ENCODE measurements around the gene ALDH1A1.
A peak's percentile ranks its signal among the peaks of the same experiment; 100 is the strongest.
"Not testable (repeated sequence)": the region's sequence is repeated elsewhere in the genome, so short reads cannot be mapped to it uniquely, and the experiment has no call there.

The ALDH1A1 gene

GRCh38 chr9:72946821-72947220, 6.0 kb downstream of the ALDH1A1 start:
- H3K27ac ChIP-seq (ENCODE audit: low read depth, low read length) = peak overlapping the region; percentile 3
- no peaks in the 10 kb centered on the region for H3K9me3 ChIP-seq (ENCODE audit: control insufficient read depth in 5 of 5, low read length in 5 of 5)
- H3K4me3 ChIP-seq (ENCODE audit: low read depth in 1 of 5, low read length in 5 of 5) = no peak overlapping the region
- no peak overlapping the region for H3K9ac ChIP-seq (ENCODE audit: low read length in 5 of 5)
- no peaks in the 10 kb centered on the region for H3K27me3 ChIP-seq (ENCODE audit: control insufficient read depth in 5 of 5, insufficient read depth in 4 of 5, low read length in 5 of 5)
- H3K36me3 ChIP-seq (ENCODE audit: control insufficient read depth in 5 of 5, insufficient read depth in 5 of 5, low read length in 5 of 5) = no peaks in the 10 kb centered on the region
- H3K4me1 ChIP-seq (ENCODE audit: control insufficient read depth in 5 of 5, insufficient read depth in 5 of 5, low read length in 5 of 5) = peaks cover 0 to 44% (median 30%) of the 10 kb centered on the region in 5 donors

- Histone ChIP-seq H3K27ac (ENCODE audit: low read depth, low read length) (no peak overlapping the region), H3K9ac (ENCODE audit: low read length in 5 of 5) (no peak overlapping the region), H3K27me3 (ENCODE audit: control insufficient read depth in 5 of 5, insufficient read depth in 4 of 5, low read length in 5 of 5) (no peaks in the 10 kb centered on the region), H3K36me3 (ENCODE audit: control insufficient read depth in 5 of 5, insufficient read depth in 5 of 5, low read length in 5 of 5) (no peaks in the 10 kb centered on the region), H3K4me1 (ENCODE audit: control insufficient read depth in 5 of 5, insufficient read depth in 5 of 5, low read length in 5 of 5) (peaks cover 0 to 40% (median 25%) of the 10 kb centered on the region in 5 donors), H3K4me3 (ENCODE audit: low read depth in 1 of 5, low read length in 5 of 5) (no peak overlapping the region), H3K9me3 (ENCODE audit: control insufficient read depth in 5 of 5, low read length in 5 of 5) (no peaks in the 10 kb centered on the region)
Observed at GRCh38 chr9:72946318-72946717, 6.5 kb downstream of the ALDH1A1 start.

- Histone ChIP-seq H3K4me3 (ENCODE audit: low read depth in 1 of 5, low read length in 5 of 5) (no peak overlapping the region), H3K9me3 (ENCODE audit: control insufficient read depth in 5 of 5, low read length in 5 of 5) (no peaks in the 10 kb centered on the region), H3K36me3 (ENCODE audit: control insufficient read depth in 5 of 5, insufficient read depth in 5 of 5, low read length in 5 of 5) (peaks cover 0 to under 1% (median 0%) of the 10 kb centered on the region in 5 donors), H3K4me1 (ENCODE audit: control insufficient read depth in 5 of 5, insufficient read depth in 5 of 5, low read length in 5 of 5) (peaks cover 0 to 31% (median 17%) of the 10 kb centered on the region in 5 donors), H3K27ac (ENCODE audit: low read depth, low read length) (no peak overlapping the region), H3K9ac (ENCODE audit: low read length in 5 of 5) (peak overlapping the region in 1 of 5 donors; percentile 21), H3K27me3 (ENCODE audit: control insufficient read depth in 5 of 5, insufficient read depth in 4 of 5, low read length in 5 of 5) (no peaks in the 10 kb centered on the region)
Observed at GRCh38 chr9:72945391-72945790, 7.5 kb downstream of the ALDH1A1 start.

GRCh38 chr9:72943844-72944462, 8.9 kb downstream of the ALDH1A1 start:
- H3K9me3 ChIP-seq (ENCODE audit: control insufficient read depth in 5 of 5, low read length in 5 of 5) = no peaks in the 10 kb centered on the region
- peaks cover 0 to 20% (median 12%) of the 10 kb centered on the region in 5 donors for H3K4me1 ChIP-seq (ENCODE audit: control insufficient read depth in 5 of 5, insufficient read depth in 5 of 5, low read length in 5 of 5)
- H3K9ac ChIP-seq (ENCODE audit: low read length in 5 of 5) = no peak overlapping the region

GRCh38 chr9:72942451-72942850, 10.4 kb downstream of the ALDH1A1 start:
- no peak overlapping the region for H3K27ac ChIP-seq (ENCODE audit: low read depth, low read length)
- peaks cover 0 to 16% (median 4%) of the 10 kb centered on the region in 5 donors for H3K4me1 ChIP-seq (ENCODE audit: control insufficient read depth in 5 of 5, insufficient read depth in 5 of 5, low read length in 5 of 5)
- no peak overlapping the region for H3K9ac ChIP-seq (ENCODE audit: low read length in 5 of 5)
- no peak overlapping the region for H3K4me3 ChIP-seq (ENCODE audit: low read depth in 1 of 5, low read length in 5 of 5)
- no peaks in the 10 kb centered on the region for H3K27me3 ChIP-seq (ENCODE audit: control insufficient read depth in 5 of 5, insufficient read depth in 4 of 5, low read length in 5 of 5)
- H3K9me3 ChIP-seq (ENCODE audit: control insufficient read depth in 5 of 5, low read length in 5 of 5) = no peaks in the 10 kb centered on the region
- H3K36me3 ChIP-seq (ENCODE audit: control insufficient read depth in 5 of 5, insufficient read depth in 5 of 5, low read length in 5 of 5) = peaks cover 0 to 6% (median 0%) of the 10 kb centered on the region in 5 donors

More at GRCh38 chr9:72943844-72944462, 8.9 kb downstream of the ALDH1A1 start:
- Histone ChIP-seq H3K4me3 (ENCODE audit: low read depth in 1 of 5, low read length in 5 of 5) (no peak overlapping the region), H3K36me3 (ENCODE audit: control insufficient read depth in 5 of 5, insufficient read depth in 5 of 5, low read length in 5 of 5) (peaks cover 0 to 6% (median 0%) of the 10 kb centered on the region in 5 donors), H3K27me3 (ENCODE audit: control insufficient read depth in 5 of 5, insufficient read depth in 4 of 5, low read length in 5 of 5) (no peaks in the 10 kb centered on the region), H3K27ac (ENCODE audit: low read depth, low read length) (peak overlapping the region; percentile 24)

GRCh38 chr9:72939581-72939980, 13.3 kb downstream of the ALDH1A1 start:
- not testable (repeated sequence) for H3K36me3 ChIP-seq (ENCODE audit: control insufficient read depth in 5 of 5, insufficient read depth in 5 of 5, low read length in 5 of 5); H3K9ac ChIP-seq (ENCODE audit: low read length in 5 of 5); H3K4me3 ChIP-seq (ENCODE audit: low read depth in 1 of 5, low read length in 5 of 5); H3K9me3 ChIP-seq (ENCODE audit: control insufficient read depth in 5 of 5, low read length in 5 of 5); H3K27me3 ChIP-seq (ENCODE audit: control insufficient read depth in 5 of 5, insufficient read depth in 4 of 5, low read length in 5 of 5); H3K27ac ChIP-seq (ENCODE audit: low read depth, low read length)
- peaks cover 0 to 17% (median 4%) of the 10 kb centered on the region in 5 donors for H3K4me1 ChIP-seq (ENCODE audit: control insufficient read depth in 5 of 5, insufficient read depth in 5 of 5, low read length in 5 of 5)

- H3K4me3 ChIP-seq (ENCODE audit: low read depth in 1 of 5, low read length in 5 of 5) = no peak overlapping the region
- H3K27ac ChIP-seq (ENCODE audit: low read depth, low read length) = no peak overlapping the region
- peak overlapping the region in 1 of 5 donors; percentile 16 for H3K9ac ChIP-seq (ENCODE audit: low read length in 5 of 5)
- H3K4me1 ChIP-seq (ENCODE audit: control insufficient read depth in 5 of 5, insufficient read depth in 5 of 5, low read length in 5 of 5) = peaks cover 0 to 11% (median 0%) of the 10 kb centered on the region in 5 donors
- H3K27me3 ChIP-seq (ENCODE audit: control insufficient read depth in 5 of 5, insufficient read depth in 4 of 5, low read length in 5 of 5) = no peaks in the 10 kb centered on the region
- H3K36me3 ChIP-seq (ENCODE audit: control insufficient read depth in 5 of 5, insufficient read depth in 5 of 5, low read length in 5 of 5) = peaks cover 0 to 6% (median 0%) of the 10 kb centered on the region in 5 donors
- H3K9me3 ChIP-seq (ENCODE audit: control insufficient read depth in 5 of 5, low read length in 5 of 5) = no peaks in the 10 kb centered on the region
Observed at GRCh38 chr9:72937545-72937944, 15.3 kb downstream of the ALDH1A1 start.

GRCh38 chr9:72936679-72937078, 16.2 kb downstream of the ALDH1A1 start:
- peaks cover 0 to 7% (median 0%) of the 10 kb centered on the region in 5 donors for H3K4me1 ChIP-seq (ENCODE audit: control insufficient read depth in 5 of 5, insufficient read depth in 5 of 5, low read length in 5 of 5)
- peaks cover 0 to 6% (median 0%) of the 10 kb centered on the region in 5 donors for H3K36me3 ChIP-seq (ENCODE audit: control insufficient read depth in 5 of 5, insufficient read depth in 5 of 5, low read length in 5 of 5)
- H3K9me3 ChIP-seq (ENCODE audit: control insufficient read depth in 5 of 5, low read length in 5 of 5) = no peaks in the 10 kb centered on the region
- H3K9ac ChIP-seq (ENCODE audit: low read length in 5 of 5) = no peak overlapping the region
- no peaks in the 10 kb centered on the region for H3K27me3 ChIP-seq (ENCODE audit: control insufficient read depth in 5 of 5, insufficient read depth in 4 of 5, low read length in 5 of 5)
- no peak overlapping the region for H3K27ac ChIP-seq (ENCODE audit: low read depth, low read length)
- H3K4me3 ChIP-seq (ENCODE audit: low read depth in 1 of 5, low read length in 5 of 5) = no peak overlapping the region

GRCh38 chr9:72936266-72936665, 16.6 kb downstream of the ALDH1A1 start:
- Histone ChIP-seq H3K27ac (ENCODE audit: low read depth, low read length) (no peak overlapping the region), H3K4me3 (ENCODE audit: low read depth in 1 of 5, low read length in 5 of 5) (no peak overlapping the region)

GRCh38 chr9:72935595-72935994, 17.3 kb downstream of the ALDH1A1 start:
- Histone ChIP-seq H3K4me3 (ENCODE audit: low read depth in 1 of 5, low read length in 5 of 5) (no peak overlapping the region), H3K9me3 (ENCODE audit: control insufficient read depth in 5 of 5, low read length in 5 of 5) (no peaks in the 10 kb centered on the region), H3K4me1 (ENCODE audit: control insufficient read depth in 5 of 5, insufficient read depth in 5 of 5, low read length in 5 of 5) (peaks cover 0 to 7% (median 0%) of the 10 kb centered on the region in 5 donors)

More at GRCh38 chr9:72936266-72936665, 16.6 kb downstream of the ALDH1A1 start:
- Histone ChIP-seq H3K36me3 (ENCODE audit: control insufficient read depth in 5 of 5, insufficient read depth in 5 of 5, low read length in 5 of 5) (peaks cover 0 to 6% (median 0%) of the 10 kb centered on the region in 5 donors), H3K9ac (ENCODE audit: low read length in 5 of 5) (no peak overlapping the region), H3K4me1 (ENCODE audit: control insufficient read depth in 5 of 5, insufficient read depth in 5 of 5, low read length in 5 of 5) (peaks cover 0 to 7% (median 0%) of the 10 kb centered on the region in 5 donors), H3K9me3 (ENCODE audit: control insufficient read depth in 5 of 5, low read length in 5 of 5) (no peaks in the 10 kb centered on the region), H3K27me3 (ENCODE audit: control insufficient read depth in 5 of 5, insufficient read depth in 4 of 5, low read length in 5 of 5) (no peaks in the 10 kb centered on the region)

More at GRCh38 chr9:72935595-72935994, 17.3 kb downstream of the ALDH1A1 start:
- no peak overlapping the region for H3K9ac ChIP-seq (ENCODE audit: low read length in 5 of 5)
- no peaks in the 10 kb centered on the region for H3K27me3 ChIP-seq (ENCODE audit: control insufficient read depth in 5 of 5, insufficient read depth in 4 of 5, low read length in 5 of 5)
- H3K36me3 ChIP-seq (ENCODE audit: control insufficient read depth in 5 of 5, insufficient read depth in 5 of 5, low read length in 5 of 5) = peaks cover 0 to 6% (median 0%) of the 10 kb centered on the region in 5 donors
- no peak overlapping the region for H3K27ac ChIP-seq (ENCODE audit: low read depth, low read length)

All from subcutaneous abdominal adipose tissue (tissue), 5 donors.